ENCODE data around the gene FAM222A.

FAM222A gene

DNA sequence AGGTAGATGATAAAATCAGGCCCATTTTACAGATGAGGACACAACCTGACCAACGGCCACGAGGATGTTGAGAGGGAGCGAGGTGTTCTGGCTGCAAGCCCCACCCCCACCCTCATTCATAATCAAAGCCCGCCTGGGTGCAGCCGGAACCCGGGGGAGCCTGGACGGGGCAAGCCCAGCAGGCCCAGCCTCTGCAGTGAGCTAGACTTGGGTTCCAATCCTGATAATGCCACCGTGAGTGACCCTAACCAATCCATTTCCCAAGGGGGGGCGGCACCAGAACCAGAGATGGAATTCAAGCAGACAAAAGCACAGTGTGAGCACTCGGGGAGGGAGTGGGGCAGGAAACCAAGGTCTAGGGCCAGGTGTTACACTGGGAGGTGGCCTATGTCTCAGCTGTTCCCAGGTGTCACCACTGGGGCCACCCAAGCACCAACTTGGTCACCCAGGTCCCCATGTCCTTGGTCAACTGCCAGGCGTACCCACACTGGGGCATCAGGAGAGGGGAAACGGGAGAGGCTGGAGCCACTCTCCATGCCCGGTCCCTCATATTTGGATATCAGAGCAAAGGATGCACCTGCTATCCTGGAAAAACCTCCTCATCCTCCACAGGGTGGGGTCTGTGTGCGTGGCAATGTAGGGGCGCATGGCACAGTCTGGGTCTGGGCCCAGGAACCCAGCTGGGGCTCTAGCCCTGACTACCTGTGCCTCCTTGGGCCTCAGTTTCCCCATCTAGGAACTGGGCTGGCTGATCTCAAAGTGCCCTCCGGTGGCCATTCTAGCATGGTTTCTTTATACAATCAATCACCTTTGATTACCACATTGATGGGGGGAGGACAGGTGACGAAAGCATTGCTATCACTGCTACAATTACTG, 58.4 kb downstream of the FAM222A start:
- H3K9ac ChIP-seq (ENCODE audit: low read length): peak overlapping the region; percentile 40; the same call in 1 of the 2 replicates
- H3K4me3 ChIP-seq (ENCODE audit: insufficient read depth, low read length, poor library complexity, severe bottlenecking): peak overlapping the region; percentile 38
- H4K20me1 ChIP-seq (ENCODE audit: low read depth, low read length): no peaks in the 10 kb centered on the region
- TF ChIP-seq EZH2phosphoT487 (conservative IDR thresholded peaks at IDR 0.05; ENCODE audit: low read length): no peak
- TF ChIP-seq, protein P1, sequence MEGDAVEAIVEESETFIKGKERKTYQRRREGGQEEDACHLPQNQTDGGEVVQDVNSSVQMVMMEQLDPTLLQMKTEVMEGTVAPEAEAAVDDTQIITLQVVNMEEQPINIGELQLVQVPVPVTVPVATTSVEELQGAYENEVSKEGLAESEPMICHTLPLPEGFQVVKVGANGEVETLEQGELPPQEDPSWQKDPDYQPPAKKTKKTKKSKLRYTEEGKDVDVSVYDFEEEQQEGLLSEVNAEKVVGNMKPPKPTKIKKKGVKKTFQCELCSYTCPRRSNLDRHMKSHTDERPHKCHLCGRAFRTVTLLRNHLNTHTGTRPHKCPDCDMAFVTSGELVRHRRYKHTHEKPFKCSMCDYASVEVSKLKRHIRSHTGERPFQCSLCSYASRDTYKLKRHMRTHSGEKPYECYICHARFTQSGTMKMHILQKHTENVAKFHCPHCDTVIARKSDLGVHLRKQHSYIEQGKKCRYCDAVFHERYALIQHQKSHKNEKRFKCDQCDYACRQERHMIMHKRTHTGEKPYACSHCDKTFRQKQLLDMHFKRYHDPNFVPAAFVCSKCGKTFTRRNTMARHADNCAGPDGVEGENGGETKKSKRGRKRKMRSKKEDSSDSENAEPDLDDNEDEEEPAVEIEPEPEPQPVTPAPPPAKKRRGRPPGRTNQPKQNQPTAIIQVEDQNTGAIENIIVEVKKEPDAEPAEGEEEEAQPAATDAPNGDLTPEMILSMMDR (IDR thresholded peaks at IDR 0.05; ENCODE audit: insufficient read depth, low read length, poor library complexity, severe bottlenecking): no peak
- H3F3A ChIP-seq (ENCODE audit: insufficient read depth): no peaks in the 10 kb centered on the region
- peak overlapping the region; percentile 49 for H3K4me2 ChIP-seq (ENCODE audit: low read depth, low read length, poor library complexity, severe bottlenecking)
- no peaks in the 10 kb centered on the region for H3K36me3 ChIP-seq (ENCODE audit: low read length)
- no peaks in the 10 kb centered on the region for H3K27me3 ChIP-seq (ENCODE audit: low read length)
- no peak overlapping the region for H3K27ac ChIP-seq (ENCODE audit: low read depth, low read length)
- H2AFZ ChIP-seq (ENCODE audit: low read depth, low read length, severe bottlenecking): no peak overlapping the region
- no peaks in the 10 kb centered on the region for H3K9me2 ChIP-seq (replicated peaks; ENCODE audit: insufficient read depth, low read length)
- H3K9me3 ChIP-seq (ENCODE audit: insufficient read depth, low read length): no peaks in the 10 kb centered on the region
- no peaks in the 10 kb centered on the region for H3K79me2 ChIP-seq (ENCODE audit: insufficient read depth, low read length)

GRCh38 chr12:109772622-109773321, 59.1 kb downstream of the FAM222A start:
- H4K20me1 ChIP-seq (ENCODE audit: low read depth, low read length): no peaks in the 10 kb centered on the region
- H3F3A ChIP-seq (ENCODE audit: insufficient read depth): no peaks in the 10 kb centered on the region
- H3K4me3 ChIP-seq (ENCODE audit: insufficient read depth, low read length, poor library complexity, severe bottlenecking): peak overlapping the region; percentile 38
- H3K4me2 ChIP-seq (ENCODE audit: low read depth, low read length, poor library complexity, severe bottlenecking): peak overlapping the region; percentile 49
- H3K36me3 ChIP-seq (ENCODE audit: low read length): no peaks in the 10 kb centered on the region
- H3K9me2 ChIP-seq (replicated peaks; ENCODE audit: insufficient read depth, low read length): no peaks in the 10 kb centered on the region
- H3K27ac ChIP-seq (ENCODE audit: low read depth, low read length): no peak overlapping the region
- H3K27me3 ChIP-seq (ENCODE audit: low read length): no peaks in the 10 kb centered on the region
- no peaks in the 10 kb centered on the region for H3K79me2 ChIP-seq (ENCODE audit: insufficient read depth, low read length)
- peak overlapping the region; percentile 40 for H3K9ac ChIP-seq (ENCODE audit: low read length)
- H3K9me3 ChIP-seq (ENCODE audit: insufficient read depth, low read length): no peaks in the 10 kb centered on the region
- H2AFZ ChIP-seq (ENCODE audit: low read depth, low read length, severe bottlenecking): peak overlapping the region; percentile 65
- TF ChIP-seq, protein P1 (IDR thresholded peaks at IDR 0.05; ENCODE audit: insufficient read depth, low read length, poor library complexity, severe bottlenecking): no peak
- no peak for TF ChIP-seq EZH2phosphoT487 (conservative IDR thresholded peaks at IDR 0.05; ENCODE audit: low read length)

DNA sequence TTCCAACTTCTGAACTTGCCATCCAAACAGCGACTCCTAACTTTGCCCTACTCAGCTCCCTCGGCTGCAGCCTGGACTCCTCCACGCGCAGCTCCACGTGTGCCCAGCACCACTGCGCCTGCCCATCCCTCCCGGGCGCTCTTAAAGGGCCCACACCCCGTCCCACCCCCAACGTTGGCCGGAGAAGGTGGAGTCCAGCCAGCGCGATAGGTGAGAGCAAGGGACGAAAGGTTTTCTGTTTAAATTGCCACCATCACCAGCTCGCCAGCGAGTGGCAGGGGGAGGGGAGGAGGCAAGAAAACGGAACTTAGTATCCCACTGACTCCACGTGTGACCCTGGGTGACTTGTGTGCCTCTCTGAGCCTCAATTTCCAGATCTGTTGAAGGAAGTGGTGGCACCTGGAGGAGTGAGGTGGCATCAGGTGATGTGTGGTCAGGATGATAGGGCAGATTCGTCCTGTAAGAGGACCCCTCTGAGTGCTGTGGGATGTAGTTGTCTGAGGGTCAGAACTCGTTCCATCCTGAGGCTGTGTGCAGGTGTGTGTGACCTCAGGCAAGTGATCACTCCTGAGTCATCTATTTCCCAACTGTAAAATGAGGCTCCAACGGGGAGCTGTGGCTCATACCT, 59.9 kb downstream of the FAM222A start:
- Histone ChIP-seq H3K4me3 (ENCODE audit: insufficient read depth, low read length, poor library complexity, severe bottlenecking) (peak overlapping the region; percentile 38), H3K9me3 (ENCODE audit: insufficient read depth, low read length) (no peaks in the 10 kb centered on the region), H3K9ac (ENCODE audit: low read length) (peak overlapping the region; percentile 40), H3K27me3 (ENCODE audit: low read length) (no peaks in the 10 kb centered on the region), H3K9me2 (replicated peaks; ENCODE audit: insufficient read depth, low read length) (no peaks in the 10 kb centered on the region), H3K4me2 (ENCODE audit: low read depth, low read length, poor library complexity, severe bottlenecking) (peak overlapping the region; percentile 49), H2AFZ (ENCODE audit: low read depth, low read length, severe bottlenecking) (peak overlapping the region; percentile 65), H3K79me2 (ENCODE audit: insufficient read depth, low read length) (no peaks in the 10 kb centered on the region), H3F3A (ENCODE audit: insufficient read depth) (no peaks in the 10 kb centered on the region), H4K20me1 (ENCODE audit: low read depth, low read length) (no peaks in the 10 kb centered on the region), H3K36me3 (ENCODE audit: low read length) (no peaks in the 10 kb centered on the region), H3K27ac (ENCODE audit: low read depth, low read length) (no peak overlapping the region)
- TF ChIP-seq, protein P1 (IDR thresholded peaks at IDR 0.05; ENCODE audit: insufficient read depth, low read length, poor library complexity, severe bottlenecking): no peak

Measured in SU-DHL-6 (cell line).